Epithelial cell of proximal tubule (primary cell): Measurements from ENCODE around the gene CCR5AS.

Source experiments
- DNase-seq: peaks from one replicate; pipeline ENCODE4 v3.0.0-alpha.2; 2011; ENCODE audit warnings: low read depth
- H3K4me3 ChIP-seq: 2 replicates; pipeline ENCODE4 v1.5.1; 2011; ENCODE audit warnings: low read depth, mild to moderate bottlenecking, low read length
- CTCF ChIP-seq: conservative IDR thresholded peaks from 2 replicates; pipeline ENCODE4 v1.5.1; 2012; ENCODE audit warnings: low read depth, mild to moderate bottlenecking, low read length

The CCR5AS gene

GRCh38 chr3:46353647-46354410 is 53.0 kb downstream of the CCR5AS start, which contains the start of gene CCR2:
TSS of gene CCR2 (plus strand) at chr3:46354111. CDS start at chr3:46357528, 3,417 bp downstream.
- H3K4me3 ChIP-seq, result no peak within 1 kb of the TSS
- TF ChIP-seq CTCF, result no peak
- DNase-seq, result no peak

GRCh38 chr3:46353090-46353489 is 53.8 kb downstream of the CCR5AS start:
- TF ChIP-seq CTCF, result no peak
- no peak for DNase-seq
- H3K4me3 ChIP-seq, result no peak overlapping the region

GRCh38 chr3:46351646-46352045 is 55.2 kb downstream of the CCR5AS start:
- no peak for DNase-seq
- no peak overlapping the region for H3K4me3 ChIP-seq
- no peak for TF ChIP-seq CTCF

GRCh38 chr3:46350262-46350565 is 56.7 kb downstream of the CCR5AS start:
- TF ChIP-seq CTCF, result no peak

GRCh38 chr3:46349484-46350261 is 57.2 kb downstream of the CCR5AS start:
- no peak for TF ChIP-seq CTCF
- DNase-seq, result no peak
- no peak overlapping the region for H3K4me3 ChIP-seq

More at GRCh38 chr3:46350262-46350565, 56.7 kb downstream of the CCR5AS start:
- no peak overlapping the region for H3K4me3 ChIP-seq
- DNase-seq, result no peak

GRCh38 chr3:46348823-46349482 is 57.9 kb downstream of the CCR5AS start:
- no peak for DNase-seq
- H3K4me3 ChIP-seq, result no peak overlapping the region
- no peak for TF ChIP-seq CTCF
